Measurements from ENCODE around the gene MCRIP1. TPM values are rescaled to one million over a fixed set of nuclear protein-coding genes. Genes with fewer than 3 reads are reported as not detected.
A peak's percentile ranks its signal among the peaks of the same experiment; 100 is the strongest.

The MCRIP1 gene
- total and polyA plus RNA-seq, 10 of the 15 experiments (the other 5 are each of a cell fraction or from before 2014, with no cell fraction given) = 0.31 to 54.4 (median 30.8) TPM

DNA sequence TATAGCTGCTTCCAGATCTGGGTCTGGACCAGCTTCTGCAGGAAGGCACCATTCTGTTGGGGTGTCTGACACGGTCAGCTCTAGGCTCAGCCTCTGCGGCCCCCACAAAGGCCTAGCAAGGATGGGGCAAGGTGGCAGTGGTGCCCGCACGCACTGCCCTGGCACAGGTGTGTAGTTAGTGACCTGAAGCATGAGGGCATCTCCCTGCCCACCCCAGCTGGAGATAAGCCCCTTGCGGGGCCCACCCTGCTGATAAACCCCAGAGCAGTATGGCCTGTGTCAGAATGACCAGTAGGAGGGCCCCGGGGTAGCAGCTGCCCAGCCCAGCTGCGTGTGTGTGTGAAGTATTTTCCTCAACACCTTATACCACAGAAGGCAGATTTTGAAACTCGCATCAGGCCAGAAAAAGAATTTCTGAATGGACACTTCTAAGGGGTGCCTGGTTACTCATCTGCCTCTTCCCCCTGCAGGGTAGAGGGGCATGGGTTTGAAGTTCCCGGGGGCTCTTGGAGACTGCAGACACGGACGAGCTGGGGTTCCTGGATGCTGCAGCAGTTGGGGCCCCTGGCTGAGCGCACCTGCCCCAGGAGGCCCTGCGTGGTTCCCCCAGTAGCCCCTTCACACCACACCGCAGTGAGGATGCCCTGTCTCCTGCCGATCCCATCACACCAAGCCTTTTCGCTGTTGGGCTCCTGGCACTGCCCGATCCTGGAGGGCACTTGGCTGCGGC is 33.5 kb upstream of the MCRIP1 start (continued):
- TF ChIP-seq, protein P1, sequence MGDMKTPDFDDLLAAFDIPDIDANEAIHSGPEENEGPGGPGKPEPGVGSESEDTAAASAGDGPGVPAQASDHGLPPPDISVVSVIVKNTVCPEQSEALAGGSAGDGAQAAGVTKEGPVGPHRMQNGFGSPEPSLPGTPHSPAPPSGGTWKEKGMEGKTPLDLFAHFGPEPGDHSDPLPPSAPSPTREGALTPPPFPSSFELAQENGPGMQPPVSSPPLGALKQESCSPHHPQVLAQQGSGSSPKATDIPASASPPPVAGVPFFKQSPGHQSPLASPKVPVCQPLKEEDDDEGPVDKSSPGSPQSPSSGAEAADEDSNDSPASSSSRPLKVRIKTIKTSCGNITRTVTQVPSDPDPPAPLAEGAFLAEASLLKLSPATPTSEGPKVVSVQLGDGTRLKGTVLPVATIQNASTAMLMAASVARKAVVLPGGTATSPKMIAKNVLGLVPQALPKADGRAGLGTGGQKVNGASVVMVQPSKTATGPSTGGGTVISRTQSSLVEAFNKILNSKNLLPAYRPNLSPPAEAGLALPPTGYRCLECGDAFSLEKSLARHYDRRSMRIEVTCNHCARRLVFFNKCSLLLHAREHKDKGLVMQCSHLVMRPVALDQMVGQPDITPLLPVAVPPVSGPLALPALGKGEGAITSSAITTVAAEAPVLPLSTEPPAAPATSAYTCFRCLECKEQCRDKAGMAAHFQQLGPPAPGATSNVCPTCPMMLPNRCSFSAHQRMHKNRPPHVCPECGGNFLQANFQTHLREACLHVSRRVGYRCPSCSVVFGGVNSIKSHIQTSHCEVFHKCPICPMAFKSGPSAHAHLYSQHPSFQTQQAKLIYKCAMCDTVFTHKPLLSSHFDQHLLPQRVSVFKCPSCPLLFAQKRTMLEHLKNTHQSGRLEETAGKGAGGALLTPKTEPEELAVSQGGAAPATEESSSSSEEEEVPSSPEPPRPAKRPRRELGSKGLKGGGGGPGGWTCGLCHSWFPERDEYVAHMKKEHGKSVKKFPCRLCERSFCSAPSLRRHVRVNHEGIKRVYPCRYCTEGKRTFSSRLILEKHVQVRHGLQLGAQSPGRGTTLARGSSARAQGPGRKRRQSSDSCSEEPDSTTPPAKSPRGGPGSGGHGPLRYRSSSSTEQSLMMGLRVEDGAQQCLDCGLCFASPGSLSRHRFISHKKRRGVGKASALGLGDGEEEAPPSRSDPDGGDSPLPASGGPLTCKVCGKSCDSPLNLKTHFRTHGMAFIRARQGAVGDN (IDR thresholded peaks at IDR 0.05) = 0 out of 2 replicates have a peak, but pooled peaks have one; percentile 34
- TF ChIP-seq, protein P2, sequence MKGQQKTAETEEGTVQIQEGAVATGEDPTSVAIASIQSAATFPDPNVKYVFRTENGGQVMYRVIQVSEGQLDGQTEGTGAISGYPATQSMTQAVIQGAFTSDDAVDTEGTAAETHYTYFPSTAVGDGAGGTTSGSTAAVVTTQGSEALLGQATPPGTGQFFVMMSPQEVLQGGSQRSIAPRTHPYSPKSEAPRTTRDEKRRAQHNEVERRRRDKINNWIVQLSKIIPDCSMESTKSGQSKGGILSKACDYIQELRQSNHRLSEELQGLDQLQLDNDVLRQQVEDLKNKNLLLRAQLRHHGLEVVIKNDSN (IDR thresholded peaks at IDR 0.05; ENCODE audit: borderline replicate concordance, extremely low read length, insufficient read depth, low read depth, low read length) = no peak
- TF ChIP-seq BCL11A (IDR thresholded peaks at IDR 0.05; ENCODE audit: low read depth, low read length) = peak; percentile 28; the same call in 1 of the 2 replicates

DNA sequence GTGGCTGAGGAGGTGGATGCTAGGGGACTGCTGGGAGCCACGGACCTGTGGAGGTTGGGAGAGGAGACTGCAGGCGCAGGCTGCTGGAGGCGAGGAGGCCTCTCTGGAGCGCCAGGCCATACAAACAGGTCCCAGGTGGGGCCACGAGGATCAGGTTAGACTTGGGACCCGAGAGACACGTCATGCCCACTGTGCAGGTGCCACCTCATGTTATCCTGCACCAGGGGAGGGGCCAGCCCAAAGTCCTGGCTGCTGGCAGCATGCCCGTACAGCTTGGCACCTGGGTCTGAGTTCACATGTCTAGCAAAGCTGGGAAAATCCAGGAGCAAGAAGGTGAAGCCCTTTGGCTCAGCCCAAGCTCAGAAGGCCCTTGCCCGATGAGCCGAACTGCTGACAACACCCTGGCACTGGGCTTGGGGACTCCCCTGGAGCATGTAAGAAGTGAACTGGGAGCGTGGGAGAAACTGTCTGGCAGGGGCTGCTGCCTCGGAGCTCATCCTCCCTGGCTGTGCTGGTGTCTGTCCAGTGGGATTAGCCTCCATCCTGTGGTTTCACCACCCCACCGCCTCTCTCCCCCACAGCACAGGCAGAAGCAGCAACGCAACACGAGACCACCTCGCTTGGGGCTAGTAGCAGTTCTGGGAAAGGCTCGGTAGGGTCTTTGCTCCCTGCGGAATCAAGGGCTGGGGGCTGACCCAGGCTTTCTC is 32.8 kb upstream of the MCRIP1 start:
- BruUV-seq (replicated peaks) = no TSS peak
- ATAC-seq (no peak), FAIRE-seq (no peak), DNase-seq (ENCODE audit: low read depth, low spot score) (no peak)
- intact Hi-C loops (cut with micrococcal nuclease; ENCODE audit: unreplicated experiment) (no loop called here), in situ Hi-C loops (cut with MboI) (no loop called here)
- Histone ChIP-seq H3K27ac (ENCODE audit: control insufficient read depth, insufficient read depth) (no peak overlapping the region), H4K20me1 (ENCODE audit: control insufficient read depth, insufficient read depth) (0 out of 2 replicates have a peak, but pooled peaks cover 3% of the 10 kb centered on the region), H3K79me2 (ENCODE audit: control insufficient read depth, insufficient read depth, low read length) (peaks cover 74% of the 10 kb centered on the region), H3K4me1 (ENCODE audit: control insufficient read depth, insufficient read depth, low read length) (peaks cover 13% of the 10 kb centered on the region), H2AFZ (ENCODE audit: control insufficient read depth, low read depth, low read length) (no peak overlapping the region), H3K4me3 (no peak overlapping the region), H3K9ac (ENCODE audit: control insufficient read depth, insufficient read depth, low read length) (no peak overlapping the region), H3K9me3 (replicated peaks; ENCODE audit: control insufficient read depth, insufficient read depth, low read length) (no peaks in the 10 kb centered on the region), H3K27me3 (replicated peaks in 1 of 2; ENCODE audit: control insufficient read depth in 2 of 2, insufficient read depth in 2 of 2, low read length in 1 of 2) (no peaks in the 10 kb centered on the region), H3K36me3 (ENCODE audit: control insufficient read depth in 2 of 2, insufficient read depth in 2 of 2, low read length in 1 of 2) (peaks cover 11 to 24% of the 10 kb centered on the region in 2 experiments; a peak in 3 of 4 replicates), H3K4me2 (ENCODE audit: control insufficient read depth, insufficient read depth) (no peak overlapping the region)
- POLR2A ChIA-PET = interaction anchor here (0.6 to 1.4 kb wide), 2 partner anchors 33 to 103 kb away, joined by 3 to 5 read pairs; partner anchors contain the start of gene MCRIP1
- SMC1A ChIA-PET (ENCODE audit: uncharacterized antibody, unreplicated experiment) = no interaction called here
- CTCF ChIA-PET = interaction anchor here (0.9 to 1.0 kb wide), 3 partner anchors 9 to 130 kb away, joined by 3 read pairs; no protein-coding TSS in a partner anchor
- WGBS (ENCODE audit: insufficient coverage, insufficient replicate concordance, low lambda C conversion rate, missing lambda C conversion rate) = 83% methylated on average over 18 of the region's 18 CpGs
- RAD21 ChIA-PET (ENCODE audit: unreplicated experiment) = interaction anchor here (0.6 kb wide), 1 partner anchor 17 kb away, joined by 3 read pairs; no protein-coding TSS in a partner anchor
- TF ChIP-seq ESRRA (IDR thresholded peaks at IDR 0.05; ENCODE audit: low read length) (no peak), MAX (IDR thresholded peaks at IDR 0.05; ENCODE audit: low read depth, low read length) (no peak), RAD21 (IDR thresholded peaks at IDR 0.05; ENCODE audit: insufficient read depth, low read depth, low read length) (no peak), MTA3 (IDR thresholded peaks at IDR 0.05; ENCODE audit: borderline replicate concordance, low read length) (peak; percentile 92; the same call in 1 of the 2 replicates), ZSCAN29 (IDR thresholded peaks at IDR 0.05) (no peak), NFYA (IDR thresholded peaks at IDR 0.05; ENCODE audit: borderline replicate concordance, low read depth, low read length) (no peak)
- TF ChIP-seq, protein P3, sequence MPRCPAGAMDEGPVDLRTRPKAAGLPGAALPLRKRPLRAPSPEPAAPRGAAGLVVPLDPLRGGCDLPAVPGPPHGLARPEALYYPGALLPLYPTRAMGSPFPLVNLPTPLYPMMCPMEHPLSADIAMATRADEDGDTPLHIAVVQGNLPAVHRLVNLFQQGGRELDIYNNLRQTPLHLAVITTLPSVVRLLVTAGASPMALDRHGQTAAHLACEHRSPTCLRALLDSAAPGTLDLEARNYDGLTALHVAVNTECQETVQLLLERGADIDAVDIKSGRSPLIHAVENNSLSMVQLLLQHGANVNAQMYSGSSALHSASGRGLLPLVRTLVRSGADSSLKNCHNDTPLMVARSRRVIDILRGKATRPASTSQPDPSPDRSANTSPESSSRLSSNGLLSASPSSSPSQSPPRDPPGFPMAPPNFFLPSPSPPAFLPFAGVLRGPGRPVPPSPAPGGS (IDR thresholded peaks at IDR 0.05; ENCODE audit: borderline replicate concordance, insufficient read depth, low read depth, low read length, poor library complexity, severe bottlenecking) = peak; percentile 15
- TF ChIP-seq, protein P4, sequence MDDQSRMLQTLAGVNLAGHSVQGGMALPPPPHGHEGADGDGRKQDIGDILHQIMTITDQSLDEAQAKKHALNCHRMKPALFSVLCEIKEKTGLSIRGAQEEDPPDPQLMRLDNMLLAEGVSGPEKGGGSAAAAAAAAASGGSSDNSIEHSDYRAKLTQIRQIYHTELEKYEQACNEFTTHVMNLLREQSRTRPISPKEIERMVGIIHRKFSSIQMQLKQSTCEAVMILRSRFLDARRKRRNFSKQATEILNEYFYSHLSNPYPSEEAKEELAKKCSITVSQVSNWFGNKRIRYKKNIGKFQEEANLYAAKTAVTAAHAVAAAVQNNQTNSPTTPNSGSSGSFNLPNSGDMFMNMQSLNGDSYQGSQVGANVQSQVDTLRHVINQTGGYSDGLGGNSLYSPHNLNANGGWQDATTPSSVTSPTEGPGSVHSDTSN (IDR thresholded peaks at IDR 0.05; ENCODE audit: insufficient replicate concordance, low read depth, low read length) = peak; percentile 13
